ENCODE measurements around the gene LAMB4. TPM values are rescaled to one million over a fixed set of nuclear protein-coding genes. Genes with fewer than 3 reads are reported as not detected.

LAMB4 gene
- polyA plus RNA-seq, 1 of the 3 experiments (the other 2 are of a cell fraction) = 0.36 TPM

- Histone ChIP-seq H3K4me2 (no peak overlapping the region), H3K9me3 (no peaks in the 10 kb centered on the region), H3K79me2 (ENCODE audit: insufficient read depth) (peaks cover 71% of the 10 kb centered on the region), H3K9ac (no peak overlapping the region), H3K4me1 (ENCODE audit: control insufficient read depth in 1 of 2, insufficient read depth in 2 of 2, low read depth in 1 of 2, low read length in 1 of 2) (peaks cover 0 to 11% of the 10 kb centered on the region in 2 experiments; a peak in 3 of 4 replicates), H3K36me3 (replicated peaks in 1 of 2; ENCODE audit: control insufficient read depth in 1 of 2, insufficient read depth in 2 of 2, low read length in 1 of 2) (peaks cover 86 to 93% of the 10 kb centered on the region in 2 experiments), H3K4me3 (ENCODE audit: low read depth in 2 of 2, low read length in 1 of 2) (no peak overlapping the region), H3F3A (replicated peaks; ENCODE audit: insufficient read depth) (peaks cover 39% of the 10 kb centered on the region), H3K9me2 (no peaks in the 10 kb centered on the region), H4K20me1 (ENCODE audit: insufficient read depth) (peaks cover 22% of the 10 kb centered on the region), H3K27me3 (ENCODE audit: insufficient read depth) (no peaks in the 10 kb centered on the region), H3K27ac (ENCODE audit: low read depth in 2 of 2, low read length in 1 of 2) (no peak overlapping the region; a peak in 1 of 4 replicates), H2AFZ (ENCODE audit: low read depth) (no peak overlapping the region)
- POLR2A ChIA-PET = no interaction called here
- 89% methylated on average over 4 of the region's 4 CpGs for WGBS (ENCODE audit: low lambda C conversion rate)
- no peak for TF ChIP-seq NRF1 (IDR thresholded peaks at IDR 0.05; ENCODE audit: low read depth, low read length)
- no peak for TF ChIP-seq TCF12 (IDR thresholded peaks at IDR 0.05)
- TF ChIP-seq JUND (IDR thresholded peaks at IDR 0.05) = no peak
- TF ChIP-seq RFX5 (IDR thresholded peaks at IDR 0.05; ENCODE audit: low read length) = no peak
- TF ChIP-seq EP300 (IDR thresholded peaks at IDR 0.05; ENCODE audit: borderline replicate concordance in 1 of 2, low read depth in 1 of 2, low read length in 1 of 2) = no peak
- TF ChIP-seq MEF2A (IDR thresholded peaks at IDR 0.05; ENCODE audit: borderline replicate concordance, low read depth) = no peak
- TF ChIP-seq IRF3 (IDR thresholded peaks at IDR 0.05; ENCODE audit: low read depth, low read length) = no peak
- no peak for TF ChIP-seq GABPA (IDR thresholded peaks at IDR 0.05; ENCODE audit: low read depth)
- no peak for TF ChIP-seq EZH2phosphoT487 (IDR thresholded peaks at IDR 0.05; ENCODE audit: borderline replicate concordance, low read depth)
- no peak for TF ChIP-seq RXRA (IDR thresholded peaks at IDR 0.05; ENCODE audit: borderline replicate concordance, low read depth)
- no peak for TF ChIP-seq FOSL2 (IDR thresholded peaks at IDR 0.05; ENCODE audit: borderline replicate concordance, low read depth)
- TF ChIP-seq POLR2AphosphoS5 (IDR thresholded peaks at IDR 0.05; ENCODE audit: low read depth, low read length) = no peak
- TF ChIP-seq MXI1 (IDR thresholded peaks at IDR 0.05; ENCODE audit: low read depth, low read length) = no peak
- CTCF ChIA-PET = interaction anchor here (2.0 to 4.0 kb wide), 5 partner anchors 9 to 164 kb away, joined by 6 to 33 read pairs (median 18); partner anchors contain the start of gene LAMB1
- no peak for DNase-seq
These were observed 148.7 kb downstream of the LAMB4 start for GRCh38 chr7:107981466-107981865.

GRCh38 chr7:107980671-107981190 lies 149.4 kb downstream of the LAMB4 start:
- ChIA-PET CTCF (interaction anchor here (1.3 to 3.8 kb wide), 4 partner anchors 8 to 165 kb away, joined by 3 to 33 read pairs (median 17); partner anchors contain the start of gene LAMB1), POLR2A (no interaction called here)
- Histone ChIP-seq H3K4me3 (ENCODE audit: low read depth in 2 of 2, low read length in 1 of 2) (no peak overlapping the region), H3K4me1 (ENCODE audit: control insufficient read depth in 1 of 2, insufficient read depth in 2 of 2, low read depth in 1 of 2, low read length in 1 of 2) (peaks cover 0 to 11% of the 10 kb centered on the region in 2 experiments; a peak in 3 of 4 replicates), H3K9me2 (no peaks in the 10 kb centered on the region), H3K9me3 (no peaks in the 10 kb centered on the region), H2AFZ (ENCODE audit: low read depth) (no peak overlapping the region), H4K20me1 (ENCODE audit: insufficient read depth) (peaks cover 22% of the 10 kb centered on the region), H3K27ac (ENCODE audit: low read depth in 2 of 2, low read length in 1 of 2) (no peak overlapping the region), H3K9ac (no peak overlapping the region), H3K27me3 (ENCODE audit: insufficient read depth) (no peaks in the 10 kb centered on the region), H3K4me2 (no peak overlapping the region), H3K79me2 (ENCODE audit: insufficient read depth) (peaks cover 65% of the 10 kb centered on the region), H3F3A (replicated peaks; ENCODE audit: insufficient read depth) (peaks cover 39% of the 10 kb centered on the region), H3K36me3 (replicated peaks in 1 of 2; ENCODE audit: control insufficient read depth in 1 of 2, insufficient read depth in 2 of 2, low read length in 1 of 2) (peaks cover 86 to 90% of the 10 kb centered on the region in 2 experiments)
- no peak for TF ChIP-seq PBX3 (IDR thresholded peaks at IDR 0.05)
- no peak for TF ChIP-seq EZH2phosphoT487 (IDR thresholded peaks at IDR 0.05; ENCODE audit: borderline replicate concordance, low read depth)
- no peak for TF ChIP-seq TCF12 (IDR thresholded peaks at IDR 0.05)
- TF ChIP-seq CHD2 (IDR thresholded peaks at IDR 0.05; ENCODE audit: low read length, partially characterized antibody) = no peak
- TF ChIP-seq CTCF (IDR thresholded peaks at IDR 0.05) = no peak
- TF ChIP-seq FOSL2 (IDR thresholded peaks at IDR 0.05; ENCODE audit: borderline replicate concordance, low read depth) = no peak
- TF ChIP-seq REST (IDR thresholded peaks at IDR 0.05; ENCODE audit: low read depth, low read length) = no peak
- TF ChIP-seq NRF1 (IDR thresholded peaks at IDR 0.05; ENCODE audit: low read depth, low read length) = no peak
- DNase-seq = no peak
- 95% methylated on average over 8 of the region's 8 CpGs for WGBS (ENCODE audit: low lambda C conversion rate)
